IPS DF 4.7 (cell line): ENCODE data around the gene DSCAML1.

Experiments used
- DNase-seq: peaks from one replicate; pipeline ENCODE4 v3.0.0-alpha.2; 2013; ENCODE audit warnings: low spot score; ENCODE audit errors: extremely low read depth

DSCAML1 gene

GRCh38 chr11:117433717-117434116, 363.3 kb downstream of the DSCAML1 start:
- no peak for DNase-seq

DNA sequence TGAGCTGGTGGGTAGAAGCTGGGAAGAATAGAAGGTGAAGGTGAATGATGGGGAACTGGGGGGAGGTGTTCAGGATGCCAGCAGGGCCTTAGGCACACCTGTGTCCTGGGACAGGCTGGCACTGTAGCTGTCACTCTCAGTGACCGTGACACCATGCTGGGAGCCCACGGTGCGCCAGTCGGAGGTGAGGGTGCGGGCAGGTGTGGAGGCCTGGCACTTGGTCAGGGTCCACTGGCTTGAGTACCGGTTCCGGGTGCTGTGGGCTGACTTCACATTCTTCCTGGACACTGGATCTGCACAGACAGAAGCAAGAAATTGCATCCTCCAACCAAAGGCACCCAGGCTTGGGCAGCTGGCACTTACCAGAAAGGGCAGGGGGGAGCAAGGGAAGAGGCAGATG, 365.6 kb downstream of the DSCAML1 start:
- DNase-seq, result no peak

DNA sequence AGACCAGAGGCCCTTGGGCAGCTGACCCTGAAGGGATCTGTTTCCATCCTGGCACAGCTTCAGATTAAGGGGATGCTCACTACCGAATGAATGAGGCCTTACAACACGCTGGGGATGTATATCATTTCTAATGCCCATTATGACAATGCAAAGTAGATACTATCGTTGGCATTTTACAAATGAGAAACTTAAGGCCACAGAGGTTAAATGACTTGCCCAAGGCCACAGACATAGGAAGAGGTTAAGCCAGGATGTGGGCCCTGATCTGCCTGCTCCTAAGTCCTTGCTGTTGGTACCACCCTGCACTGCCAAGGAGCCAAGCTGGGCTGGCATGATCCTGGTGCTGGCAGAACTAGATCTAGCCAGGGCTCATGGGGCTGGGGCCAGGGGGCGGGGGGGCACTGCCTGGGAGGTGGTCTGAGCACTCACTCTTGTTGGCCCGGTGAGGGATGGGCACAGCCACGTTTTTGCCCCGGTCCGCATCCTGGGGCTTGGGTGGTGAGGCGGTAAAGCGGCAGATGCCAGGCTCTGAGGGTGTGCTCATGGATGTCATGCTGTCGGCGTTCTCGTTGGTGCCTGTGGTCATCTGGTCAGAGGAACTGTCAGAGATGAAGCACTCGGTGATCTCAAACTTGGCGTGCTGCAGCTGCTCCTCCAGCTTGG, 366.6 kb downstream of the DSCAML1 start:
- no peak for DNase-seq

DNA sequence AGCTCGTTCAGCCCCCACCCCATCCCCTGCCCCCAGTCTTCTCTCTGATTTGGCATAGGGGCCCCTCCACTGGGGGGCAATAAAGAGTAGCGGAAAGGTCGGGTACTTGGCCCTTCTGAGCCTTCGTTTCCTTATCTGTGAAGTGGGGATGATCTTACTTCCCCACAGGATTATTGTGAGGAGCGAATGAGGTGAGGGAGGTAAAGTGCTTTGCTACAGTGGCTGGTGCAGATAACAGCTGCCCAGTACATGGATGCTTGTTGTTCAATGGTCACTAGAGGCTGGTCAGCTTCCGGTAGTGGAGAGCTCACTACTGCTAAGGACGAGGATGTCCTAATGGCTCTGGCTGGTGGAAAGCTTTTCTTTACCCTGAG, 368.2 kb downstream of the DSCAML1 start:
- no peak for DNase-seq

DNA sequence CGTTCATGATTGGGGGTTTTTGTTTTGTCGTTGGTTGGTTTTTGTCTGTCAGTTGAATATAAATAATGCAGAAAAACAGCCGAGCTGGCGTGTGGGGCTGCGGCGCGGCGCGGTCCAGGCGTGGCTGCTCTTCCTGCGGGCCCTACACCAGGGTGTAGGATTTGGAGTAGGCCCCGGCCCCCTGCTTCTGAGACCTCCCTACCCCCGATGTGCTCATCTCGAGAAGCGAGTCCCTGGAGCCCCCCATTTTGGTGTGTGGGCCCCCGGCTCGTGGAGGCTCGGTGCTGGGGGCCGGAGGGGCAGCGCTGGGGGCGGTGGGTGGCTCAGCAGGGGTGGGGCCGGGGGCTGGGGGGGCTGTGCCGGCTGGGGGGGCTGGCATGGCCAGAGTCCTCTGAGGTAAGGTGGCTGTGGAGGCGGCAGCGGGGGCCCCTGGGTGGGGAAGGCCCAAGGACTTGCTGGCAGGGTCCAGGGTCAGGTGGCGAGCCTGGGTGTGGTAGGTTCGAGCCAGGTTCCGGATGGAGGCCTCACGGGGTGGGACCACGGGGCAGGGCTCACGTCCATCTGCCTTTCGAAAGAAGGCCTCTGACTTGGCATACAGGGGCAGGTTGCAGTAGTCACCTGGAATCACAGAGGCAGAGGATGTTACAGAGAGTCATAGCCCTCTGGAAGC, 368.7 kb downstream of the DSCAML1 start:
- no peak for DNase-seq

GRCh38 chr11:117427356-117427874, 369.6 kb downstream of the DSCAML1 start:
- DNase-seq, result no peak

DNA sequence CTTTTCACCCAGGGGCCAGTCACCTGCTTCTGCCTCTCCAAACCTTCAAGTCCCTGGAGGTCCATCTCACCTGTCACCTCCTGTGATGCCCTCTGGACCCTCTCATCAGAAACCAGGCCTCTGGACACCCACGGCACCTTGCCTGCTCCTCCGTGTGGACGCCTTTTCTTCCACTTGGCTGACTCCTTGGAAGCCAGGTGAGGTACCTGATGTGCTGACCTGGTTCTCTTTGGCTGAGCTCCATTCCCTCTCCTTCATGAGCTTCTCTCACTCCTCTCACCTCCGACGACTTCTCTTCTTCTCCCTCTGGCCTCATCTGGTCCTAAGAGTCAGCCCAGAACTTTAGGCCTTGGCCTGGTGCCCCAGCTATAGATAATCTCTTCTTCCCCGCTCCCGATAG, 370.1 kb downstream of the DSCAML1 start:
- DNase-seq, result no peak

GRCh38 chr11:117426297-117426685, 370.7 kb downstream of the DSCAML1 start:
- peak; percentile 22 for DNase-seq

- DNase-seq, result no peak
Measured at GRCh38 chr11:117425679-117426296, 371.2 kb downstream of the DSCAML1 start.

- DNase-seq, result no peak
Measured at GRCh38 chr11:117424781-117425180, 372.2 kb downstream of the DSCAML1 start.

DNA sequence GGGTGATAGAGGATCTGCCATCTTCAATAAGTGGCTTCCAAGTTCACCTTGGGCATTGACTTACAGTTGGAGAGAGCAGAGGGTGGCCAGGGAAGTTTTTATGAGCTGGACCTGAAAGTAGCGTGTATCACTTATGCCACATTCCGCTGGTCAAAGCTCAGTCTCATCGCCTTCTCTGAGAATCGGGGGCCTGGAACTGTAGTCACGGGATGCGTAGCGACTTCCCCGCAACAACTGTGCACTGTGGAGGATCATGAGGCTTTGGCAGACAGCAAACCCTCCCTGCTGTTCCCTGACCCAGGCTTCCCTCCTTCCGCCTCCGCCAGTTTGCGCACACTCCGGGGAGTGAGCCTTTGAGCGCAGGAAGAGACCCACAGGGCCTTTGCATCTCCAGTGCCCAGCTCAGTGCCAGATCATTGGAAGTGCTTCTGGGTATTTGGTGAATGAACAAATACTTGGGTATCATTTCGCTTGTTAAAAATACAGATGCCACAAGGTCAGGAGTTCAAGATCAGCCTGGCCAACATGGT, 373.9 kb downstream of the DSCAML1 start:
- DNase-seq, result no peak

DNA sequence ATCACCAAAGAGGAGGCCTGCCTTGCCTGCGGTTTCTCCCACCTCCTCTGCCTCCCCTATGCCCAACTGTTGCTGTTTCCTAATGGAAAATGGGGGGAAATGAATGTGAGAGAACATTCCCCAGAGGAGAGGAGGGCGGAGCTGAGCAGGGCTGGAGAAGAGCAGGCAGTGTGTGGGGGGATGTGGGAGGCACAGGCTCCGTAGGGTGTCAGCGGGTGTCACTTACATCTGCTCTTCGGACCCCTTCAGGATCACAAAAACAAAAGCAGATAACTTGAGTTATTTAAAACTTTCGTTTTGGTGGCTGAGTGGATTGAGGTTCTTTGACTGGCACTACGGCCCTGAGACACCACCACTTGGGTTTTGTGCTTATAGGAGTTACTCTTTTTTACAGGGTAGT, 375.5 kb downstream of the DSCAML1 start:
- no peak for DNase-seq

DNA sequence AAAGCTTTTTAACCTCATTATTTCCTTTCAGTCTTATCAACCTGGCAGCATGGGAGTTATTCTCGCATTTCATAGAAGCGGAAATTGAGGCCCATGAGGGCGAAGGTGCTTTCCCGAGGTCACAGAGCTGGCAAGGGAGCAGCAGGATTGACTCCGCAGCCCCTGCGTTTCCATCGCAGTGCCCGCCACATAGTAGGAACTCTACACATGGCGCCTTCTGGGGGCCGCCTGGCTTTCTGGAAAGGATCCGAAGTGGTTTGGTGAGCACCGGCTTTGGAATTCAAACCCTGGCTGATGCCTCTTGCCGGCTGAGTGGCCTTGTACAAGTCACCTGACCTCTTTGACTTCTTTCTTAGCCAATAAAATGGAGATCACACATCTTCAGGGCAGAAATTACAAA, 376.0 kb downstream of the DSCAML1 start:
- no peak for DNase-seq

GRCh38 chr11:117420598-117420997, 376.4 kb downstream of the DSCAML1 start:
- no peak for DNase-seq

- no peak for DNase-seq
Measured at GRCh38 chr11:117420143-117420485, 376.9 kb downstream of the DSCAML1 start.

DNA sequence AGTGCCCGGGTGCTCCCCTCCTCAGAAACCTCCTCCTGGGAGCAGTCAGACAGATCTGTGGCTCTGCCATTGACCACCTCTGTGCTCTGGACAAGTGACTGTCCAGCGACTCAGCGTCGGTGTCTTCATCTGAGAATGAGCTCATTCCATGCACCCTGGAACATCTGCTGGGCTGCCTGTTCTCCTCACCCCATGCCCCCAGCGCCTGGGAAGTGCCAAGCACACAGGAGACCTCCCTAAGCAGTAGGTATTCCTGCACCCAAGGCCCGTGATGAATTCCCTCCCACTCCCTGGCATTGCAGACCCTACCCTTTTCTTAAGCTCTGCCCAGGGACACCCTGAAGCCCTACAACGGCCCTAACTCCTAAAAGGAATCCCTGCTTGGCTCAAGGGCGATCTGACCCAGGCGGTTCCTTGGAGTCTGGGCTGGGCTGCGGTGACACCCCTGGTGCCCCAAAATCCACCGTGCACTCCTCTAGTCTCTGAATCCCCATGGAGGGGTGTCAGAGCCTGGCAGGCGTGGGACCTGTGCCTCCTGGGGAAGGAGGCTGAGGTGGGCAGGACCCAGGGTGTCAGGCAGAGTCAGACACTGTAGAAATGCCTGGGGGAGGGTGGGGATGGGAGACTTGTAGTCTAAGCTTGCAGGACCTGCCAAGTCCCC, 377.4 kb downstream of the DSCAML1 start:
- DNase-seq, result no peak

DNA sequence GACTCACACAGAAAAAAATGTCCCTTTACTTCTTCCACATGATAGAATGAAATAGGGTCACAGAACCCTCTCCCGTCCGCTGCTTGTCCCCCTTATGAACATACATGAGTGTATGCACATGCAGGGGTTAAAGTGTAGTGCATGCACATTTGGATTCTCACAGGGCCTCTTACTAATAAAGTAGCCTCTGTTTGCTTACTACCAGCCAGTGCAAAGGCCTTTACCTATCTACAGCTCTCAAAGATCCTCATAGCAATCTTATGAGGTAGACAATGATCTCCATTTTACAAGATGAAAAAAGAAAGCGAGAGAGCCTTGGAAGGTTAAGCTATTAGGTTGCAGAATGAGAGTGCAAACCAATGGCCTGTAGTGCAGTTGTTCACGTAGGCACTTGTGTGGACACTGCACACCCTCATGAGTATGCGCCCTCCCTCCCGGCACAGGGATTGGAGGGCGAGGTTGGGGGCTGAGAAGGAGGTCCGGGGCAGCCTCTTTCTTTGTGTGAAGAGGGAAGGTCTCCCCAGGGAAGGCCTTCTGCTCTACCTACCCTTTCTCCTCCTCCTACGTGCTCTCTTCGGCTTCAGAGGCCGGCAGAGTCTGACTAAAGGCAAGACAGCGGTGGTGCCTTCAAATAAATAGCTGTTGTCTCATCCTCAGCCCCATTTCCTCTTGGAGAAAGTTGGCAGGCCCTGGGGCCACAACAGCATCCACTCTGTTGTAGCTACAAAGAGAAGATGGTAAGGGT, 378.1 kb downstream of the DSCAML1 start:
- no peak for DNase-seq

GRCh38 chr11:117417856-117418255, 379.2 kb downstream of the DSCAML1 start:
- DNase-seq, result no peak

GRCh38 chr11:117417342-117417741, 379.7 kb downstream of the DSCAML1 start:
- DNase-seq, result no peak

DNA sequence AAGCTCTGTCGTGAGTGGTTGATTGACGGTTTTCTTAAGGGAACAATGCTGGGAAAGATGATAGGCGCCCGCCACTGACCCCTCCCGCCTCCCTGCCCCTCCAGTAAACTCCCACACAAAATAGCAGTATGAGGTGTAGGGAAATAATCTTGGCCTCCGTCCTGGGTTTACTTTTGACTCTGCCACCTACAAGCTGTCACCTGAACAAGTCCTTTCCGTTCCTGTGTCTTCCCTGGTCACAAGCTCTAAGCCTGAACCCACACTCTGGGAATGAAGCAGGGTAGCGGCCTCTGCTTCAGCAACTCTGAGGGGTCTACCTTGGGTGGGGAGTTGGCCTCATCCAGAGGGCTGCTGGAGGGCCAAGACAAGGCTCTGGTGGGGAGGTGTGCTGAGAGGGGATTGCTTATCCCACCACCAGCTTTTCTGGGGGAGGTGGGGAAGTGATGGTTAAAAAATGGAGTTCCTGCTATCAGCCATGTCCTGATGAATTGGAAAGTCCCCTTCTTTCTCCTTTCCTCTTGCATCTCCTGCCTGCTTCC, 381.6 kb downstream of the DSCAML1 start:
- DNase-seq, result no peak

DNA sequence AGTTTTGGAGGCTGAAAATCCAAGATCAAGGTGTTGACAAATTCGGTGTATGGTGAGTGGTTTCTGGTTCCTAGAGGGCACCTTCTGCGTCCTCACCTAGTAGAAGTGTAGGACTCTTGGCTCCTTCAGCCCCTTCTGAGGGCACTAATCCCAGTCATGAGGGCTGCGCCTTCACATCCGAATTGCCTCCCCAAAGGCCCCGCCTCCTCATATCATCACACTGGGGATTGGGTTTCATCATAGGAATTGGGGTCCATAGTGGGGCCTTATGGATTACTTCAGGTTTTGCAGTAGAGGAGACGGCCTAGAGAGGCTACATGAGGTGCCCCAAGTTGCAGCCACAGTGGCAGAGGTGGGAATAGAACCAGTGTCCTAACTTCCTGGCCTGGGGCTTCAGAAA, 382.3 kb downstream of the DSCAML1 start:
- DNase-seq, result no peak
